CD4-positive, alpha-beta T cell treated with Interleukin-4 for 1 hour (primary cell): ENCODE results near the gene HSPA4.
A peak's percentile ranks its signal among the peaks of the same experiment; 100 is the strongest.
"Not testable (repeated sequence)": the region's sequence is repeated elsewhere in the genome, so short reads cannot be mapped to it uniquely, and the experiment has no call there.

ENCODE experiments used
- DNase-seq, 2 donors: peaks; one replicate each; pipeline ENCODE4 v3.0.0-alpha.2; 2020 to 2022

The HSPA4 gene

GRCh38 chr5:133051542-133052316 is at the start of gene HSPA4:
TSS of gene HSPA4 (plus strand) at chr5:133052013. CDS start at chr5:133052251, 238 bp downstream.
- peak; percentile 98 for DNase-seq

GRCh38 chr5:133006653-133007052 is 45.2 kb upstream of the HSPA4 start:
- no peak for DNase-seq

DNA sequence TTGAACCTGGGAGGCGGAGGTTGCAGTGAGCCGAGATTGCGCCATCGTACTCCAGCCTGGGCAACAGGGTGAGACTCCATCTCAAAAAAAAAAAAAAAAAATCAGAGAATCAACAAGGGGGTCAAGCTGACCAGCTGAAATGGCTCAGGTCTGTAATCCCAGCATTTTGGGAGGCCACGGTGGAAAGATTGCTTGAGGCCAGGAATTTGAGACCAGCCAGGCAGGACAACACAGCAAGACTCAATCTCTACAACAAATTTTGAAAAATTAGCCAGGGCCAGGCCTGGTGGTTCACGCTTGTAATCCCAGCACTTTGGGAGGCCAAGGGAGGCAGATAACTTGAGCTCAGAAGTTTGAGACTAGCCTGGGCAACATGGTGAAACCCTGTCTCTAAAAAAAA is 43.4 kb upstream of the HSPA4 start:
- not testable (repeated sequence) for DNase-seq

- DNase-seq, result no peak
Observed at GRCh38 chr5:133015466-133015865, 36.3 kb upstream of the HSPA4 start.

- DNase-seq, result no peak
Observed at GRCh38 chr5:133017964-133018363, 33.8 kb upstream of the HSPA4 start.

GRCh38 chr5:133019471-133019870 is 32.3 kb upstream of the HSPA4 start:
- DNase-seq, result not testable (repeated sequence)

- peak; percentile 94 for DNase-seq
Observed at GRCh38 chr5:133025804-133026663, 25.8 kb upstream of the HSPA4 start, which contains the start of gene ZCCHC10. TSS of gene ZCCHC10 (minus strand) at chr5:133026549. CDS start at chr5:133026537, 12 bp downstream.

DNA sequence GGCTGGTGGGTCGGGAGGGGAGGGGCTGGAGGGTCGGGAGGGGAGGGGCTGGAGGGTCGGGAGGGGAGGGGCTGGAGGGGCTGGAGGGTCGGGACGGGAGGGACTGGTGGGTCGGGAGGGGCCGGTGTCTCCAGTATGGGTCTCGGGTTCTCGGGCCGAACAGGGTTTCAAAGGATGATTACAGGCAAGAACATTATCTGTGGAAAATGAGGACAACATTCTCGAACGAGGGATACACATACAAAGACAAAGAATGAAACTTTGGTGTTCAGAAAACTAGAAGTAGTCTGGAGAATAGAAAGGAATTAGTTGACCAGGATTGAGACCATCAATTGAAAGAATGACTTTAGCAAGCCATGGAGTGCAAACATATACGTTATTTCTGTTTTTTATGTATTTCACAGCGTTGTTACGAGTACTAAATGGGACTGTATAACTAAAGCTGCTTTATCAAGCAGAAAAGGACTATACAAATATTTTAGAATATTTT is 25.1 kb upstream of the HSPA4 start:
- no peak for DNase-seq

- DNase-seq, result no peak
Observed at GRCh38 chr5:133029416-133029815, 22.4 kb upstream of the HSPA4 start.

GRCh38 chr5:133030343-133031005 is 21.3 kb upstream of the HSPA4 start:
- no peak for DNase-seq

GRCh38 chr5:133032852-133033742 is 18.7 kb upstream of the HSPA4 start:
- DNase-seq, result peak in 1 of 2 donors; percentile 15

DNA sequence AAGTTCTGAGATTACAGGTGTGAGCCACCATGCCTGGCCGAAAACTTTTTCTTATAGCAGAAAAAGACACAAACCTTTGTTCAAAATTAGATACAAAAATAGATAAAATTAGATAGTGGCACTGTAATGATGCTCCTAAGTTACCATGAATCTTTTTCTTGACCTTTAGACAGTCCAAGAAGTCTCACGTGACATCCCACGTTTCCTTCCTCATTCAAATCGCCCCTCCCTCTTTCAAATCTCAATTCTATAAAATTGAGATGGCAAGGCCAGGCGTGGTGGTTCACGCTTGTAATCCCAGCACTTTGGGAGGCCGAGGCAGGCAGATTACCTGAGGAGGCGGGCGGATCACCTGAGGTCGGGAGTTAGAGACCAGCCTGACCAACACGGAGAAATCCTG is 17.7 kb upstream of the HSPA4 start:
- DNase-seq, result no peak

DNA sequence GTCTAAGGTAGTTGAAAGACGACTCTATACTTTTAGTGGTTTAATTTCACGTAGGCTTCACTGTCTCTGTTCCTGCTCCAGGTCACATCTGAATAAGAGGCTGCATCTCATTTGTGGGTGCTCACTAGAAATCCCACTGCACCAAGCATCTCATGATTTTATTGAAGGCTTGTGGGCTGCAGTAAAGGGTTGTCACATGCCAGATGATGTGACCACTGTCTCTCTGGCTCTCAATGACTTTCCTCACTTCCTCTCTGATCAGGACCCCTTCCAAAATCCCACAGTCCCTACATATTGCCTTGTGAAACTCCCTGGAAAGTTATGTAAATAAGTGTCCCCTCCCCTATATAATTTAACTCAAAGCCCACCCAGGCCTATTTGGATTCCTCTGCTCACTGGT is 16.6 kb upstream of the HSPA4 start:
- DNase-seq, result no peak

GRCh38 chr5:133036677-133037076 is 15.1 kb upstream of the HSPA4 start:
- DNase-seq, result not testable (repeated sequence)

- no peak for DNase-seq
Observed at GRCh38 chr5:133041157-133041784, 10.5 kb upstream of the HSPA4 start.

GRCh38 chr5:133041910-133042309 is 9.9 kb upstream of the HSPA4 start:
- DNase-seq, result no peak

GRCh38 chr5:133046560-133046959 is 5.3 kb upstream of the HSPA4 start:
- not testable (repeated sequence) for DNase-seq

DNA sequence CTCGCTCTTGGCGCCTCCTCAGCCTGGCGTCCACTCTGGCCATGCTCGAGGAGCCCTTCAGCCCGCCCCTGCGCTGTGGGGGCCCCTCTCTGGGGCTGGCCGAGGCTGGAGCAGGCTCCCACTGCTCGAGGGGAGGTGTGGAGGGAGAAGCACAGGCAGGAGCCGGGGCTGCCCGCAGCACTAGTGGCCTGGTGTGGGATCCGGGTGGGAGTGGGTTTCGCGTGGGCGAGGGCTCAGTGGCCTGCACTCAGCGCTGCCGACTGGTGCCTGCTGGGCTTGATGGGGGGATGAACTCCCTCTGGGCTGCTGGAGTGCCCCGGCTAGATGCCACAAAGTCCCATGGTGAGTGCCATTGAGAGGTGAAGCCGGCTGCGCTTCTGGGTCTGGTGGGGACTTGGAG is 4.4 kb upstream of the HSPA4 start:
- DNase-seq, result no peak

DNA sequence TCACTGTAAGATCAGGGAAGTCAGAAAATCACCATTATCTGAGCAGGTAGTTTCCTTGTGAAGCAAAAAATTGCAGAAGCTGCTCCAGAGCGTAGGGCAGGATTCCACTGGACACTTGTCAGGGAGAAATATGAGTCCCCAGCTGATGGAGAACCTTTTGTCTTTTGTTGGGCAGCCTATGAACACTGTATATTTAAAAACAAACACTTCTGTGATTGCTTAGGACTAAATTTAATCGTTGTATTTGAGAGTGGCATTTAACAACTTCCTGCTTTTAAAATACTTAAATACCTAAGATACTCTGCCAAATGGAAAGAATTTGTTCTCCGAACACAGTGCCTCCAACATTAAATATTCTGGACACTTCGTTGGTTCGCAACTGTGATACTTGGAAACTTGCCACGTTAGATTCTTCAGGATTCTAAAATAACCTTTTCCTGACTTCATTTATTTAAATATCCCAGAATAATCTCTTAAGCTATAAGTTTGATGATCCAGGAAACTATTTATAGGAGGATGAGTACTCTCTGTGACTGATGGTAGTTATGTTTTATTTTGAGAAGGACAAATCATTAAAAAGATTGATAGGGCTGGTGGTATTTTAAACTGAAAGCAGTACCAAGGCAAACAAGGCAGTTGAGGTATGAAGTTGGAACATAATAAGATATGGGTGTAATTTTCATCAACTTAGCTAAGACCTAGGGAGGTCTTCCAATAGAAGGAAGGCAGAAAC is 2.7 kb upstream of the HSPA4 start:
- DNase-seq, result no peak

DNA sequence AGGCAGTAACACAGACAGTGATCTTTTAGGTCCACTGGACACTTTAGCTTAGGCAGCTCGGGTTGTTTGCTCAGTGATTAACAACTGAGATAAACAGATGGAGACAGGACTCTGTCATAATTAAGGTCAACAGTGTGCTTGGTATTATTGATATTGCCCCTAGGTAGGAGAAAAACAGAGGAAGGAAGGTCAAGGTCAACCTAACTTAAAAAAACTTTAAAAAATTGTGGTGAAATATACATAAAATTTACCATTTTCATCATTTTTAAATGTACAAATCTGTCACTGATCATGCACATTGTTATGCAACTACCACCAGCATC is 2.1 kb upstream of the HSPA4 start:
- DNase-seq, result no peak

DNA sequence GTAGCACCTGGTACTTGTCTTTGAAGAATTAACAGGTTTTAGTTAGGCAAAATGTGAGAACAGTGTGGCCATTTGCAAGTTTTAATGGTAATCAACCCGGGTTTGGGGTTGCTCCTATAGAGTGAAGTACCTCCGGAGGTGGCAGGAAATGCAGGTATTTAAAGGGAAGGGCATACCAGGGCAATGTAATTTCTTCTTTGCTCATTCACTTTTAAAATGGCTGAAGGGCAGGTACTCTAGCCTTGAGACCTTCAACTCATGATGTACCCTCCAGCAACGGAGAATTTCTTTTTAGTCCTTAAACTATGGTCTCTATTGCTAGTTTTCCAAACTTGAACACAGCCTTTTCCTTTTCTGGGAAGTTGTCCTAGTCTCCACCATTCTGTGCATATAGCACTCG is 1.3 kb upstream of the HSPA4 start:
- DNase-seq, result peak in 1 of 2 donors; percentile 34
